OCI-LY3 (cell line): ENCODE measurements around the gene IRAK1.
"Not testable (repeated sequence)": the region's sequence is repeated elsewhere in the genome, so short reads cannot be mapped to it uniquely, and the experiment has no call there.

Experiments
- H2AFZ ChIP-seq: fragments of 200-600, 300-600 bp; shearing (Covaris generic); 2 replicates; pipeline ENCODE4 v1.6.0; 2014; ENCODE audit warnings: antibody characterized with exemption, low read depth, low read length
- H3K27ac ChIP-seq: fragments of 200-600, 300-600 bp; sonication (generic); 2 replicates; pipeline ENCODE4 v1.5.1; 2014; ENCODE audit warnings: mild to moderate bottlenecking, low read length, moderate library complexity, mixed read lengths
- H3K27me3 ChIP-seq: fragments of 200-600, 300-600 bp; sonication (generic); 2 replicates; pipeline ENCODE4 v1.6.1; 2014; ENCODE audit warnings: low read depth, low read length, mixed read lengths
- H3K36me3 ChIP-seq: fragments of 200-600, 300-600 bp; sonication (generic); replicated peaks from 2 replicates; pipeline ENCODE3; 2014; ENCODE audit warnings: low read depth, low read length, mixed read lengths
- H3K4me1 ChIP-seq: fragments of 300-600, 200-600 bp; sonication (generic); 2 replicates; pipeline ENCODE4 v1.6.1; 2014; ENCODE audit warnings: low read length, mixed read lengths
- H3K4me2 ChIP-seq: fragments of 200-600, 300-600 bp; sonication (generic); 2 replicates; pipeline ENCODE4 v1.6.1; 2014; ENCODE audit warnings: low read length, mixed read lengths
- H3K4me3 ChIP-seq: fragments of 300-600, 200-600 bp; sonication (generic); 2 replicates; pipeline ENCODE4 v1.5.1; 2014; ENCODE audit warnings: antibody characterized with exemption, mild to moderate bottlenecking, low read length, moderate library complexity
- H3K79me2 ChIP-seq: fragments of 300-600, 200-600 bp; shearing (Covaris generic); 2 replicates; pipeline ENCODE4 v1.6.1; 2014; ENCODE audit warnings: mild to moderate bottlenecking, low read length, mixed read lengths
- H3K9ac ChIP-seq: fragments of 300-600, 200-600 bp; shearing (Covaris generic); 2 replicates; pipeline ENCODE4 v1.6.0; 2014; ENCODE audit warnings: mild to moderate bottlenecking, low read length, moderate library complexity
- H3K9me3 ChIP-seq: fragments of 200-600, 300-600 bp; shearing (Covaris generic); 2 replicates; pipeline ENCODE4 v1.6.1; 2014; ENCODE audit warnings: low read length, mixed read lengths; ENCODE audit not compliant: insufficient read depth
- H4K20me1 ChIP-seq: fragments of 200-600, 300-600 bp; sonication (generic); 2 replicates; pipeline ENCODE4 v1.6.1; 2016; ENCODE audit warnings: low read length, mixed read lengths; ENCODE audit not compliant: insufficient read depth
- CTCF ChIP-seq: fragments of 200-600, 300-600 bp; sonication (generic); IDR thresholded peaks from 2 replicates; pipeline ENCODE4 v1.5.1; 2014; ENCODE audit warnings: antibody characterized with exemption, low read length, low read depth
- EZH2phosphoT487 ChIP-seq: fragments of 200-600 bp; shearing (Covaris generic); IDR thresholded peaks from 2 replicates; pipeline ENCODE4 v1.6.1; 2018; ENCODE audit warnings: antibody characterized with exemption, mixed run types, low read depth

IRAK1 gene

GRCh38 chrX:153981771-153982533, 37.8 kb downstream of the IRAK1 start:
- H3K79me2 ChIP-seq = no peaks in the 10 kb centered on the region
- H3K4me2 ChIP-seq = no peak overlapping the region
- no peaks in the 10 kb centered on the region for H3K36me3 ChIP-seq
- H3K4me1 ChIP-seq = peaks cover 56% of the 10 kb centered on the region
- H3K4me3 ChIP-seq = no peak overlapping the region
- no peak overlapping the region for H3K9ac ChIP-seq
- H3K9me3 ChIP-seq = no peaks in the 10 kb centered on the region
- no peak for TF ChIP-seq CTCF
- no peak for TF ChIP-seq EZH2phosphoT487
- no peak overlapping the region for H2AFZ ChIP-seq
- H4K20me1 ChIP-seq = no peaks in the 10 kb centered on the region
- H3K27me3 ChIP-seq = no peaks in the 10 kb centered on the region
- H3K27ac ChIP-seq = no peak overlapping the region; the same call in 1 of the 2 replicates

- Histone ChIP-seq H3K36me3 (no peaks in the 10 kb centered on the region), H4K20me1 (no peaks in the 10 kb centered on the region), H3K79me2 (no peaks in the 10 kb centered on the region), H3K27me3 (no peaks in the 10 kb centered on the region), H2AFZ (no peak overlapping the region), H3K27ac (peak overlapping the region; percentile 61), H3K4me2 (0 out of 2 replicates have a peak overlapping the region, but pooled peaks have one; percentile 53), H3K4me3 (no peak overlapping the region), H3K9ac (peak overlapping the region; percentile 20; the same call in 1 of the 2 replicates), H3K9me3 (no peaks in the 10 kb centered on the region), H3K4me1 (peaks cover 51% of the 10 kb centered on the region)
- TF ChIP-seq EZH2phosphoT487 = no peak
- no peak for TF ChIP-seq CTCF
These were observed 38.5 kb downstream of the IRAK1 start for GRCh38 chrX:153981231-153981630.

GRCh38 chrX:153980394-153980793, 39.3 kb downstream of the IRAK1 start:
- Histone ChIP-seq H3K9ac (peak overlapping the region; percentile 20; the same call in 1 of the 2 replicates), H3K27ac (peak overlapping the region; percentile 61), H3K4me1 (peaks cover 43% of the 10 kb centered on the region), H3K4me3 (peak overlapping the region; percentile 31; the same call in 1 of the 2 replicates), H3K4me2 (peak overlapping the region; percentile 53)
- not testable (repeated sequence) for H3K79me2 ChIP-seq, H3K9me3 ChIP-seq, H3K36me3 ChIP-seq, H2AFZ ChIP-seq, H4K20me1 ChIP-seq, H3K27me3 ChIP-seq

GRCh38 chrX:153974726-153975286, 44.9 kb downstream of the IRAK1 start:
- H3K9ac ChIP-seq = no peak overlapping the region
- H3K36me3 ChIP-seq = no peaks in the 10 kb centered on the region
- peaks cover 32% of the 10 kb centered on the region for H3K79me2 ChIP-seq
- H3K4me2 ChIP-seq = no peak overlapping the region
- no peaks in the 10 kb centered on the region for H3K27me3 ChIP-seq
- no peak overlapping the region for H3K4me3 ChIP-seq
- no peaks in the 10 kb centered on the region for H3K9me3 ChIP-seq
- TF ChIP-seq EZH2phosphoT487 (no peak), CTCF (no peak)
- H3K4me1 ChIP-seq = peaks cover 12% of the 10 kb centered on the region
- no peak overlapping the region for H3K27ac ChIP-seq
- no peak overlapping the region for H2AFZ ChIP-seq
- H4K20me1 ChIP-seq = peaks cover 1% of the 10 kb centered on the region; the same call in 1 of the 2 replicates
